Breast epithelium (tissue), 4 donors: ENCODE data around the gene ST8SIA6. TPM values are rescaled to one million over a fixed set of nuclear protein-coding genes. Genes with fewer than 3 reads are reported as not detected.

Experiments
- DNase-seq, 2 donors: peaks; one replicate each; pipeline ENCODE4 v3.0.0-alpha.2; 2019; ENCODE audit warnings: low spot score in 2 of 2
- H3K27ac ChIP-seq, 2 donors: fragments of 200-600 bp; sonication (generic) in 1 of 2; one replicate each; pipeline ENCODE4 v1.5.1; 2016 to 2019; ENCODE audit warnings: mild to moderate bottlenecking in 1 of 2
- H3K27me3 ChIP-seq, 2 donors: fragments of 200-600 bp; sonication (generic) in 1 of 2; one replicate each; pipeline versions ENCODE4 v1.5.1 to v1.6.0; 2017 to 2019; ENCODE audit warnings: control low read depth in 1 of 2, mild to moderate bottlenecking in 1 of 2
- H3K36me3 ChIP-seq: fragments of 200-600 bp; one replicate; pipeline ENCODE4 v1.5.1; 2019
- H3K4me1 ChIP-seq, 2 donors: fragments of 200-600 bp; sonication (generic); one replicate each; pipeline ENCODE4 v1.5.1; 2016 to 2019; ENCODE audit warnings: control low read depth in 1 of 2
- H3K4me3 ChIP-seq, 3 donors: fragments of 200-600 bp; sonication (generic); 1 replicate in 2 of 3; 2 replicates in 1 of 3; pipeline ENCODE4 v1.5.1; 2016 to 2019; ENCODE audit warnings: mild to moderate bottlenecking in 3 of 3, moderate library complexity in 2 of 3
- H3K9me3 ChIP-seq, 2 donors: fragments of 200-600 bp; sonication (generic) in 1 of 2; one replicate each; pipeline ENCODE4 v1.5.1; 2016 to 2019; ENCODE audit warnings: control low read depth in 1 of 2
- CTCF ChIP-seq, 3 donors: fragments of 450-650 bp; IDR thresholded peaks; one replicate each; pipeline ENCODE4 v1.5.1; 2016 to 2017; ENCODE audit warnings: antibody characterized with exemption in 3 of 3, mild to moderate bottlenecking in 3 of 3, moderate library complexity in 3 of 3
- POLR2A ChIP-seq: fragments of 450-650 bp; IDR thresholded peaks from one replicate; pipeline ENCODE4 v1.6.1; 2016; ENCODE audit warnings: antibody characterized with exemption, mild to moderate bottlenecking, moderate library complexity
- POLR2AphosphoS5 ChIP-seq, 3 donors: sonication (generic); formaldehyde crosslinking; IDR thresholded peaks; one replicate each; pipeline ENCODE4 v1.6.1; 2017; ENCODE audit warnings: antibody characterized with exemption in 3 of 3
- intact Hi-C: fragments of 100-400 bp; cut with DNase I; formaldehyde crosslinking; loops from one replicate; pipeline ENCODE4 v1.15.1; 2023; ENCODE audit warnings: low total_unique reads
- total RNA-seq, 3 donors: library from RNA; depleted of rRNA; stranded (reverse); fragments of >200 nt; gene quantifications; one replicate each; pipeline ENCODE4 v1.1.0, GENCODE V29; 2016

Gene ST8SIA6
- total RNA-seq, 3 donors from 2014 or later, result 1.3 to 32.1 (median 18.4) TPM

- TF ChIP-seq CTCF (IDR thresholded peaks at IDR 0.05), result peak in 2 of 3 donors; percentile 45 to 60
- no peak for TF ChIP-seq POLR2A
- TF ChIP-seq POLR2AphosphoS5 (IDR thresholded peaks at IDR 0.05), result no peak
These were observed 164.2 kb downstream of the ST8SIA6 start for GRCh38 chr10:17290226-17290625.

GRCh38 chr10:17289763-17290162, 164.6 kb downstream of the ST8SIA6 start:
- TF ChIP-seq CTCF (IDR thresholded peaks at IDR 0.05), result no peak
- TF ChIP-seq POLR2A, result no peak
- TF ChIP-seq POLR2AphosphoS5 (IDR thresholded peaks at IDR 0.05), result no peak
- H3K27me3 ChIP-seq, result no peaks in the 10 kb centered on the region
- no peak overlapping the region for H3K27ac ChIP-seq
- no peak for DNase-seq
- H3K36me3 ChIP-seq, result no peaks in the 10 kb centered on the region
- intact Hi-C loops, result no loop called here
- no peak overlapping the region for H3K4me3 ChIP-seq
- H3K4me1 ChIP-seq, result no peaks in the 10 kb centered on the region
- H3K9me3 ChIP-seq, result no peaks in the 10 kb centered on the region

More at GRCh38 chr10:17290226-17290625, 164.2 kb downstream of the ST8SIA6 start:
- DNase-seq, result no peak
- Histone ChIP-seq H3K4me3 (no peak overlapping the region), H3K4me1 (no peaks in the 10 kb centered on the region), H3K9me3 (no peaks in the 10 kb centered on the region), H3K36me3 (no peaks in the 10 kb centered on the region), H3K27ac (no peak overlapping the region), H3K27me3 (no peaks in the 10 kb centered on the region)
- intact Hi-C loops, result no loop called here

- H3K27me3 ChIP-seq, result no peaks in the 10 kb centered on the region
- H3K9me3 ChIP-seq, result peaks cover 12 to 15% of the 10 kb centered on the region in 2 donors
- TF ChIP-seq POLR2A (no peak), CTCF (IDR thresholded peaks at IDR 0.05) (no peak), POLR2AphosphoS5 (IDR thresholded peaks at IDR 0.05) (no peak)
- H3K4me1 ChIP-seq, result no peaks in the 10 kb centered on the region
- H3K27ac ChIP-seq, result no peak overlapping the region
- intact Hi-C loops, result no loop called here
- no peaks in the 10 kb centered on the region for H3K36me3 ChIP-seq
- DNase-seq, result no peak
- no peak overlapping the region for H3K4me3 ChIP-seq
These were observed 167.5 kb downstream of the ST8SIA6 start for GRCh38 chr10:17286562-17287550.

- Histone ChIP-seq H3K36me3 (no peaks in the 10 kb centered on the region), H3K4me3 (no peak overlapping the region), H3K27ac (no peak overlapping the region), H3K27me3 (no peaks in the 10 kb centered on the region), H3K9me3 (peaks cover 12 to 15% of the 10 kb centered on the region in 2 donors), H3K4me1 (no peaks in the 10 kb centered on the region)
- intact Hi-C loops, result loop anchor here (5.0 kb wide), 1 partner anchor 170 kb away; the partner anchor contains the start of gene ST8SIA6
- DNase-seq, result no peak
- TF ChIP-seq POLR2A (no peak), CTCF (IDR thresholded peaks at IDR 0.05) (no peak), POLR2AphosphoS5 (IDR thresholded peaks at IDR 0.05) (no peak)
These were observed 172.1 kb downstream of the ST8SIA6 start for GRCh38 chr10:17282311-17282710.

GRCh38 chr10:17278607-17279240, 175.7 kb downstream of the ST8SIA6 start:
- DNase-seq, result no peak
- Histone ChIP-seq H3K9me3 (peaks cover 10 to 12% of the 10 kb centered on the region in 2 donors), H3K36me3 (no peaks in the 10 kb centered on the region), H3K27me3 (no peaks in the 10 kb centered on the region), H3K4me3 (no peak overlapping the region), H3K27ac (no peak overlapping the region), H3K4me1 (no peaks in the 10 kb centered on the region)
- intact Hi-C loops, result no loop called here
- TF ChIP-seq POLR2A (no peak), POLR2AphosphoS5 (IDR thresholded peaks at IDR 0.05) (no peak)
